Stimulated activated CD4-positive, alpha-beta T cell treated with anti-CD3 and anti-CD28 coated beads, TNF-alpha, amount 100 ng/mL, for 1 hour (primary cell): ENCODE measurements around the gene JAML.
A peak's percentile ranks its signal among the peaks of the same experiment; 100 is the strongest.
"Not testable (repeated sequence)": the region's sequence is repeated elsewhere in the genome, so short reads cannot be mapped to it uniquely, and the experiment has no call there.

Experiments used
- DNase-seq, 3 donors: peaks; one replicate each; pipeline ENCODE4 v3.0.0-alpha.2; 2020; ENCODE audit warnings: low read depth in 3 of 3, low spot score in 1 of 3

JAML gene

DNA sequence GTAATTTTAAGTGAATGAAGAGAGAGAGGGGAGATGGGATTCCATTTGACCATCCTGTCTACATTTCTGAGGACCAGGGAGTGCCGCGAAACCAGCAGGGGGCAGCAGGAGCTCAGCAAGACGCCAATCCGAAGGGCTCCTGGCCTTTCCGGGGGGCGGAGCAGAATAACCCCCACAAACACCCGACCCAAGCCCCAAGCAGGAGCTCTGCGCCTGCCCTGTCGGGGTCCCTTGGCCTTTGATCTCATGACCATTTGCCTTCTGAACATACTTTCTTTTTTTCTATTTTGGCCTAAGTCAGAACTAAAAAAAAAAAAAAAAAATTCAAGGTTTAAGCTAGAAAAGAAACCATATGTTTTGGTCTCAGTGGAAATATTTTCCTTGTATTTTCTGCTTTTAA lies 26.4 kb downstream of the JAML start:
- DNase-seq: peak; percentile 49 to 79 (median 60)

DNA sequence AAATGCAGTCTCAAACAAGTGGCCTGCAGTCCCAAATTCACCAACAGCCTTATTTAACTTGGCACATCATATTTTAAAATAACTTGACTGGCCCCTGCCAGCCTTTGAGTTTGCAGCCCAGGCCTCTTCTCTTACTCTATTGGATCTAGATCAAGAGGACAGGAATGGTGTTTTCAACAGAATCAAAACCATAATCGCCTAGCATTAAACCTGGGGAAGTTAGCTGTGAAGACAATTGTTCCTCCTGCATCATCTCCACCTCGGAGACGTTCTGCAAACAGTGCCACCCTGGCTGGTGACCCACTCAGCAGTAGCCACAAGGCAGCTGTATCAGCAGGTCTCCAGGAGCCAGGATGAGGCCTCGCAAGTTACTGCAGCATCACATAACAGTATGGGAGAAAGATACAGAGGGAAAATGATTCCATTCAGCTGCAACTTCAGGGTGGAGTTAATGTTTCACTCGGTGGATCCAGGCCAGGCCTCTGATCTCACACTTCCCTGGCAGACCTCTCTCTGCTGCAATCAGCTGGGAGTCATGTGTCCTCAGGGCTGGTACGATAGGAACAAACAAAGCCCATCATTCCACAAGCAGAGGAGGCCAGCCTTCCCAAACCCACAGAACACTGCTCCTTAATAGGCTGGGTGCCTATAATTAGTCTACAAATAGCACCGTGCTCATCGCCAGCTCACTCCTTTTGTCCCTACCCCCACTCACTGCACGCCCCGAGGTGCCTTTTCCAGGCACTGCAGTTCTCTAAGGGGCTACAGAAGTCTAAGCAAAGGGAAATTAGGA lies 29.8 kb downstream of the JAML start:
- DNase-seq: no peak

DNA sequence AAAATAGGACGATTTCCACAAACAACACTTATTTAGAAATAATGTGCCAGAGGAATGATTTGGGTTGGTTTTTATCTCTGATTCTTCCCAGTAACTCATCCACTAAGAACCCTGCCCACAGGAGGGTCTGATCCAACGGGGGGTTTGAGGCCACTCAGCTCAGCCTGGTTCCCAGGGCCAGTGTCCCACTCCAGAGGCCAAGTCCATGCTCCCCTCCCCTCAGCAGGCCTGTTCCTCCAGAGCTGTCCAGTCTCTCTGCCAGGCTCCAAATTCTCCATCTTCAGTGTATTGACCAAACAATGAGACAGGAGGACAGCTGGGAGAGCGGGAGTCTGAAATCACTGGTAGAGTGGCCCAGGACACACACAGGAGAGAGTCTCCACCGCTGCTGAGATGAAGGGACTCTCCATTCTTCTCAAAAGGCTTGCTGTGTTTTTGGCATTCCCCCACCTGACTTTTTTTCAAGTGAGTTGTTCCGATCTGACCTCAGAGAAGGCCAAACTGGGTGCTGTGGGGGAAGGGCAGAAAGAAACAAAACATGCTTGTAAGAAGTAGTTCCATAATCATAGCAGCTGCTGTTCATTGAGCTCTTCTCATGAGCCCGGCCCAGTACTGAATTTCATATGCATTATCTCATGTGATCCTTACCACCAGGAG lies 30.8 kb downstream of the JAML start:
- no peak for DNase-seq

DNA sequence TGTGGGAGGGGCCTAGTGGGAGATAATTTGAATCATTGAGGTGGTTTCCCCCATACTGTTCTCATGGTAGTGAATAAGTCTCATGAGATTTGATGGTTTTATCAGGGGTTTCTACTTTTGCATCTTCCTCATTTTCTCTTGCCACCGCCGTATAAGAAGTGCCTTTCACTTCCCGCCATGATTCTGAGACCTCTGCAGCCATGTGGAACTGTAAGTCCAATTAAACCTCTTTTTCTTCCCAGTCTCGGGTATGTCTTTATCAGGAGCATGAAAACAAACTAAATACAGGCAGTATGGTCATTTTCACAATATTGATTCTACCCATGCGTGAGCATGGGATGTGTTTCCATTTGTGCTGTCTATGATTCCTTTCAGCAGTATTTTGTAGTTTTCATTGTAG lies 32.0 kb downstream of the JAML start:
- DNase-seq: not testable (repeated sequence)

DNA sequence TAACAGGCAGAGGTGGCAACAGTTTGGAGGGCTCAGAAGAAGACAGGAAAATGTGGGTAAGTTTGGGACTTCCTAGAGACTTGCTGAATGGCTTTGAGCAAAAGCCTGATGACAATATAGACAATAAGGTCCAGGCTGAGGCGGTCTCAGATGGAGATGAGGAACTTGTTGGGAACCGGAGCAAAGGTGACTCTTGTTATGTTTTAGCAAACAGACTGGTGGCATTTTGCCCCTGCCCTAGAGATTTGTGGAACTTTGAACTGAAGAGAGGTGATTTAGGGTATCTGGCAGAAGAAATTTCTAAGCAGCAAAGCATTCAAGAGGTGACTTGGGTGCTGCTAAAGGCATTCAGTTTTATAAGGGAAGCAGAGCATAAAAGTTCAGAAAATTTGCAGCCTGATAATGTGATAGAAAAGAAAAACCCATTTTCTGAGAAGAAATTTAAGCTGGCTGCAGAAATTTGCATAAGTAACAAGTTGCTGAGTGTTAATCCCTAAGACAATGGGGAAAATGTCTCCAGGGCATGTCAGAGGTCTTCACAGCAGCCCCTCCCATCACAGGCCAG lies 33.8 kb downstream of the JAML start:
- not testable (repeated sequence) for DNase-seq

DNA sequence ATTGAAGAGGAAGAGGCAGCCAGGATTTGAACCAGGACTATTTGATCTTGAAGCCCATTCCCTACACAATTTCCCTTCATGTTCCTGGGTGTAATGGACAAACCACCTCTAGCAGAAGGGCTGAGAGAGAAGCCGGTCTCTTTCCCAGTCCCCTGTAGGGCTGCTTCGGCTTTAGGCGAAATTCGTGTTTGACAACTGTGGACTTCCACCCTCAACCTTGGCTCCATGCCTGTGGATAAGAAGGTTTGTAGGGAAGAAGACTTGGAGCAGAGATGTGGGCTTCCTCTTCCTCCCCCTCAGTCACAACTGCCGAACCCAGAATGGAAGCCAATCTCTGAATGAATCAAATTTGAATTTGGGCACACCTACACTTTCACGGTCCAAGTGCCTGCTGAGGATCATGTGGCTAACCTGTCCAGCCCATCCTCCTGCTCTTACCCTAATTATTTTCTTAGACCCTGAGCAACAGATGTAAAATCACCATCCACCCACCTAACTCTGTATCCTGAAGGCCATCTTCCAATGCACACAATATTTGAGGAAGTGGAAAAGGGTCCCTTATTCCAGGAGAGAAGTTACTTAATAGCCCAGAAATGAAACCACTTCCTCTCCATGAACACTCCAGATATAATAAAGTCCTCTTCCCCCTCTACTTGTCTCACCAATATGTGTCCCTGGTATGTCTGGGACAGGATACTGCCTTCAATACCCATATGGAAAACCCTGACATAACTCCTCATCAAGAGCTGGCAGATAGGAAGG lies 38.3 kb downstream of the JAML start:
- DNase-seq: no peak

DNA sequence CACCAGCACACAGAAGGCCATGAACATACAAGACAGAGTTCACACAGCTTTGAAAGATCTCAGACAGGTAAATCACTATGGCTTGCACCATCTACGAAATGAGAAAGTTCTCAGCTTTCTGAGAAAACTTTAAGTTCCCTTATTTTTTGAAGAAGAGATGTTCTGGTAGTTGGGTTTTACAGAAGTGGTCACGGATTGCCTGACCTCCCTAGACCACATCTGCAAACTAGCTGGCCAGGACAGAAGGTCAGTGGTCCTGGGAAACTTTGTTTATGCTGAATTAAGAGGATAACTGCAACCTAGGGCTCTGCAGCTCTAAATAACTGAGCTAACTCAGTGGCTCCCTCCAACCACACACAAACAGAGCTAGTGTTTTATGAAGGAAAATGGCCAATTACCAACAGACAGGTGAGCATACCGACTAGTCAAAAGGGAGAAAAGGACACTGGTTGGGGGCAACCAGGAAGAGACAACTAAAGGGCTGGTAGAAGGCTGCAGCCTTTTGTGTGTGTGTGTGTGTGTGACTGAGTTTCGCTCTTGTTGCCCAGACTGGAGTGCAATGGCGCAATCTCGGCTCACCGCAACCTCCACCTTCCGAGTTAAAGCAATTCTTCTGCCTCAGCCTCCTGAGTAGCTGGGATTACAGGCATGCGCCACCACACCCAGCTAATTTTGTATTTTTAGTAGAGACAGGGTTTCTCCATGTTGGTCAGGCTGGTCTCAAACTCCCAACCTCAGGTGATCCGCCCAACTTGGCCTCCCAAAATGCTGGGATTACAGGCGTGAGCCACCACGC lies 39.8 kb downstream of the JAML start:
- DNase-seq: no peak

DNA sequence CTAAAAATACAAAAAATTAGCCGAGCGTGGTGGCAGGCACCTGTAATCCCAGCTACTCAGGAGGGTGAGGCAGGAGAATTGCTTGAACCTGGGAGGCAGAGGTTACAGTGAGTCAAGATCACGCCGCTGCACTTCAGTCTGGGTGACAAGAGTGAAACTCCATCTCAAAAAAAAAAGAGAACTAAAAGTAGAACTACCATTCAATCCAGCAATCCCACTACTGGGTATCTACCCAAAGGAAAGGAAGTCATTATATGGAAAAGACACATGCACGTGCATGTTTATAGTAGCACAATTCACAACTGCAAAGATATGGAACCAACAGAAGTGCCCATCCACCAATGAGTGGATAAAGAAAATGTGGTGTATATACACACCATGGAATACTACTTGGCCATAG lies 41.1 kb downstream of the JAML start:
- DNase-seq: not testable (repeated sequence)

DNA sequence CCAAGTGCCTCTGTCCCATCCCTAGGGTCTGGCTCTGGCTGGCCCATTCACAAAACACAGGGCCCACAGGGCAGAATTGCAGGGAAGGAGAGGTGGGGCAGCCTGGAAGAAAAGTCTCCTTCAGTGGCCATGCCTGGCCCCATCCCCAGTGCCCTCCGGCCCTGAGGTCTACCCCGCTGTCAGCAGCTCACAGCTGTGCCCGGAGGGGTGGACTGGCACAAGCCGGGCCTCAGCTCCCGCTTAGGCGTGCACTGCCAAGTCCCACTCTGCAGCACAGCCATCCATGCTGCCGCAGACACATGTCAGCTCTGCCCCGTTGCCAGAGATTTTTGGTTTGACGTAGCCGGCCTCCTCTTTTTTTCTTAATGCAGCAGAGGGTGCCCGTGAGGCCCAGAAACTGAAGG lies 44.5 kb downstream of the JAML start:
- DNase-seq: no peak

DNA sequence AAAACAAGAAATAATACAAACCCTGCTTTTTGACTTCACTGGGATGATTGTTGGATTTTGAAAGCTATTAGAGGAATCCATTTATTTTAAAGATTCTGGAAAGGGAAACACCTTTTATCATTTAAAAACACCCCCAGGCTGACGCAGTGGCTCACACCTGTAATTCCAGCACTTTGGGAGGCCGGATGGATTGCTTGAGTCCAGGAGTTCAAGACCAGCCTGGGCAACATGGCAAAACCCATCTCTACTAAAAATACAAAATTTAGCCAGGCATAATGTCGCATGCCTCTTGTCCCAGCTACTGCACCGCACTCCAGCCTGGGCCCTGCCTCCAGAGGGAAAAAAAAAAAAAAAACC lies 48.1 kb downstream of the JAML start:
- DNase-seq: no peak

DNA sequence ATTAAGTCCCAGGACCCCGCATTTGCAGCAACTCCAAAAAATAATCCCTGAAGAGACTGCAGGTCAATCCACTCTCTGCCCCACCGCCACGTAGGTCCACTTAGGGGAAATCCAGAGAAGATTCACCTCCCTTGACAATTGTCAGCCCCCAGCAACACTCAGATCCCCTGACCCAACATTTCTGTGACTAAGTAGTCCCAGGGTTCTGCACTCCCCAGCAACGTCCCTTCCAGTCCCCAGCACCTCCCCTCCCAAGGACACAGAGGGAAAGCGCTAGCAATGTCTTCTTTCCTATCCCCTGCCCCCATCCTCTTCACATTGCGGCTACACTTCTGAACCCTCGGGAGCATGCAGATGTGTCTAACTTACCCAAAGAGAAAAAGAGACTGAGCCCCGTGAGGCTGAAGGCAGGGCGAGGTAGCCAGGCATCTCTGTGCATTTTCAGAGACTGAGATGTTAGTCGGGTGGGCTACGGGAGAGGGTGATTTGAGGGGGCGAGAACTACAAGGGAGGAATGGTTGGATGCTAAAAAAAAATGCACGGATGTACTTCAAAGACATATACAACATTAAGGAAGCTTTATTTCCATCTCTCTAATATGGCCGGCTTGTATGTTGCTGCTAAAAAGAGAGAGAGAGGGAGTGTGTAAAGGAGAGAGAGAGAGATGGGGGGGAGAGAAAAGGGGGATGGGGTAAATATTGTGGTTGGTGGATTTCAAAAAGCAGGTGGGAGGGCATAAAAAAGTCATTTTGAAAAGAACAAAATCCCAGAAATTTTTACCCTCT lies 48.6 kb downstream of the JAML start, which contains the start of gene SCN2B:
Gene SCN2B (minus strand): TSS at position 647 of the 785 bp plus-strand sequence. CDS start 208 bp downstream, at position 439.
- DNase-seq: no peak

DNA sequence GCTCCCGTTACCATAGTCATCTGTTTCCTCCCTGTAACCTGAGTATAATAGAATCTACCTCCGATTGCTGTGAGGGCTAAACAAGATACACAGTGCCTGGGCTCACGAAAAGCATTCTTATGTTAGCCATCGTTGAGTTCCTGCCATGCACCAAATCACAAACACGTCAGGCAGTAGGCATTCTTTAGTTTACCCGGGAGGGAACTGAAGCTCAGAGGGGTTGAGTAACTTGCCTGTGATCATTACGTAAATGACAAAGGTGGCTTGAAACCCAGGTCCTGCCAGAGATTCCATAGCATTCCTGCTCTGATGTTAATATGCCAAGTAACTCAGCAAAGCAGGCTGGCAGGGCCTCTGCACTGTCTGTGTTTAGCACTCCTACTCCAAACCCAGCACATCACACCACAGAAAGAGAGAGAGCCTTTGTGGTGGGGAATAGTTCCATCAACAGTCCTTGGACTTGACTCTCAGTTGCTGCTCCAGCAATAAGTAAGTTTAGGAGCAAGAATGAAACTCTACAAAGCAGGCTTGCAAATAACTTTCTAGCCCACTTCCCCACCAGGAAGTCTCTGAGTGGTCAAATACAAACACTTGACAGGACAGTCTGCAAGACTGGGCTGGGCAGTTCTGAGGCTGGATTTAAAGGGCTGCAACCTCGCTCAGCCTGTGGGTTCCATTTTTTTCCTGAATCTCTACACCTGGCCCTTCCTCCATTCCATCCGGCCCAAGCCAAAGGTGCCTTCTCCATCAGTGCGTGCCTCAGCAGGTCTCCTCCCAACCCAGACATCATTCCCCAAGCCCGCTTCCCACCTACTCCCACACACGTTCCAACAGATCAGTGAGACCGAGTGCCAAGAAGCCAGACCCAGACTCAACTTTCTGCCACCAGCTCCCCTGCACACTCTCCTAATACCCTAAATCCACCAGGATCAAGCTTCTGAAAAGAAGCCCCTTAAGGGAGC lies 49.5 kb downstream of the JAML start:
- DNase-seq: no peak

DNA sequence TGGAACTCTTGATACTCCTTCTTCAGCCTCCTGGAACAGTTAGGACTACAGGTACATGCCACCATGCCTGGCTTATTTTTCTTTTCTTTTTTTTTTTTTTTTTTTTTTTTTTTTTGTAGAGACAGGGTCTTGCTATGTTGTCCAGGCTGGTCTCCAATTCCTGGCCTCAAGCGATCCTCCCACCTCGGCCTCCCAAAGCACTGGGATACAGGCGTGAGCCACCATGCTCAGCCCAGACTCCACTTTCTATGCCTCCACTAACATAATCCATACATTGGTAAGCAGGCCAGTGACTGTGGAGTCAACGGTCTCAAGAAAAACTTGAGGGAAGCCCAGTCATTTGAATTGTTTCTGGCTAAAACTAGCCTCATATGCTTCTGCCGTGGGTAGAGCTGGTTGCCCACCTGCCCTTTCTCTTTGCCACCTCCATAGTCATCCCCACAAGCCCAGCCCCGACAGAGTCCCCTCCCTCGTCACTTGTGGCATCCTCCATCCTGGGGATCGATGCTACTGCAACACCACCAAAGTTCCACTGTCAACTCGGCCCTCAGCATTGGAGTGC lies 50.7 kb downstream of the JAML start:
- no peak for DNase-seq

DNA sequence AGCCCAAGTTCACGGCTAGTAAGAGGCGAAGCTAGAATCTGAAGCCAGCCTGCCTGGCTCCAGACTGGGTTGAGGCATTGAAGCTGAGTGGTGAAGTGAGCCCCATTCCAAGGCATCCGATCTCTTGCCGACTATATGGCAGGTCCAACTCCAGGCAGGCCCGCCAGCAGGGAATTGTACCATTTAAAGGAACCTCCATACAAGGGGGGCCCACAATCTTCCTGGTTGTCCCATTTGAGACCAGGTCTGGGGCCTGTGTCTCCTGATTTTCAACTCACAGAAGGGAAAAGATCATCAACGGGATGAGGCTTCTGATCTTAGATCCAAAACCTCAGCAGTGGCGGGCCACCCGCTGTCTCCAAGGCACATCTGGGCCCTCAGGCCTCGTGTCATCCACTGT lies 52.5 kb downstream of the JAML start:
- DNase-seq: no peak

DNA sequence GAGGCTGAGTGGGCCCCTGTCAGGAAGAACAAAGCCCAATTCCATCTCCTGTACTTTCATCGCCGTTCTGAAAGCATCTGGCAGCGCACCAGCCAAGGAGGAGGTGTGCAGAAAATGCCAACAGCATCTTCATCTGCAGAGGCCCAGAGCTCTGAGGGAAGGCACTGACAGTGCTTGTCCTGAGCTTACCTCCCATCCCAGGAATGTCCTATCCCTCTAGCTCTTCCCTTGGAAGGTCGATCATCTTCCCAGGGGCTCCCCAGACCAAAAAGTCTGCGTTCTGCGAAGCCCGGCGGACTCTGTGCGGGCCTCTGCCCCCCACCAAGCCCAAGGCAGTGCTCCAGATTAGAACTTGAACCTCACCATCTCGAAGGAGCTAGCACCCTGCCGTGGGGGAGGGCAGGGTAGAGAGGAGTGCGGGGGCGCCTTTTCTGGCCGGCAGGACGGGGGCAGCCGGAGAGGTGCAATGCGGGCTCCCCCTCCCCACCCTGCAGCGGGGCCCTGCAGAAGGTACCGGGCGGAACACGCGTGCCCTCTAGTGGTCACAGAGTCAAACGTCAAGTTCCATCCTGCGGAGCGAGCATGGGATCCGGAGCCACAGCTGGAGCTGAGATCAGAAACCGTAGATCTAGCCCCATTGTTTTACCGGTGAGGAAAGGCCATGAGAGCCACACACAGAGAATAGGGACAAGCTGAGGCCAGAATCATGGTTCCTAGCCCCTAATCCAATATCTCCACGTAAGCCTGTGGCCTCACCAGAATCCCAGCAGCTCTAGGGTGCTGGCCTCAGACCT lies 53.3 kb downstream of the JAML start:
- peak; percentile 39 to 57 (median 51) for DNase-seq

DNA sequence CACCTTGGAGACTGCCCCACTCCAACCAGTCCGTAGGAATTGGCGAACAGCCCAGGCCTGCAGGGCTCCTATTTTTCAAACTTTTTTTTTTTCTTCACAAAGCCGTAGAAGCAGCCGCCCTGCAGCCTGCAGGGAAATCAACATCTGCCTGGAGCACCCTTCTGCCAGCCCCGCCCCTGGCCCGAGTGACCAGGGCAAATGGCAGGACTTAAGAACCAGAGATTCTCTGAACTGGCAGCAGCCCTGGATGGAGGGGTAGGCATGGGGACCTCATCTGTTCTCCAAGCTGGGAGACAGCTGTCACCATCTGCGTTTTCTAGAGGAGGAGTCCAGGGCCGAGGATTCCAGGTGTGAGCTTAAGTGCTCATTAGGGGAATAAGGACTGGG lies 53.9 kb downstream of the JAML start:
- no peak for DNase-seq

DNA sequence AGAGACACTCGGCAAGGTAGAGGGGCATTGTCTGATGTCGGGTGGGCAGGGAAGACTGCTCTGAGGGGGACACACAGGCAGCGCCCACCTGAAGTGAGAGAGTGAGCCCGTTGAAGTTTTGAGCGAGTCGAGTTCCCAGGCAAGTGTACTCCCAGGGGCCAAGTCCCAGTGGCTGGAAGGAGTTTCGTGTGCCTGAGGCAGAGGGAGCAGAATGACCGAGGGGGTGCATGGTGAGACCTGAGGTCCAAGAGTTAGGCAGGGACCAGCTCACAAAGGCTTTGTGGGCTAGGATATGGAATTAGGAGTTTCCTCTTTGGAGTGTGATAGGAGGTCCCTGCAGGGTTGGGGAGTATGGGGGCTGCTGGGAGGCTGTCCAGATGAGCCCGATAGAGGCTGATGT lies 54.6 kb downstream of the JAML start:
- no peak for DNase-seq
